ENCODE measurements around the gene PLEKHH2.

DNA sequence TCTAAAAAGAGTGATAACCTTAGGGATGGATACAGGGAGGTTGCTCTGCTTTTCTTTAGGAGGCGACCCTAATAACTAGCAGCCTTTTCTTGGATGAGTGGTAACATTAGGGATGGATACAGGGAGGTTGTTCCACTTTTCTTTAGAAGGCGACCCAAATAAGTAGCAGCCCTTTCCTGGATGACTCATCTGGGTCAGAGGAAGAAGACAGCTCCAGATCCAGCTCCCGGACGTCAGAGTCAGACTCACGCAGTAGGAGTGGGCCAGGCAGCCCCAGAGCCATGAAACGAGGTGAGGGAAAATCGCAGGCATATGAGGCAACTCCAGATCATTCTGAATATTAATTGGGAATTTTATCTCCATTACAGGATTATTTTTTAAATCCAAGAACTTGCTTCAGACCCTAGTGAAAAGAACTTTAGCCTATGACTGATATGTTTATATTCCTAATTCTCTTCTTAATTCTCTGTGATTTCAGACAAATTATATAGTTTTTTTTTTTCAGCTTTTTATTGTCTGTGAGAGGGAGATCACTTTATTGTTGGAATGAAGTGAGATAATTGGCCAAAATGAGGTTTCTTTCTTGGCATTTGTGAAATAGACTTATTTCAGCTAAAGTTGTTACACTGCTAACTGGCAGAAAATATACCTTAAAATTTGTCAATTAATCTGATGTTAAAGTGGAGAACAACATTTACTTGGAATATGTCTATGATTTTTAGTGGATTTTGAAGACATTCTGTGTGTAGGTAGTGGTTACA is 70.4 kb downstream of the PLEKHH2 start:
- TF ChIP-seq, protein P1, sequence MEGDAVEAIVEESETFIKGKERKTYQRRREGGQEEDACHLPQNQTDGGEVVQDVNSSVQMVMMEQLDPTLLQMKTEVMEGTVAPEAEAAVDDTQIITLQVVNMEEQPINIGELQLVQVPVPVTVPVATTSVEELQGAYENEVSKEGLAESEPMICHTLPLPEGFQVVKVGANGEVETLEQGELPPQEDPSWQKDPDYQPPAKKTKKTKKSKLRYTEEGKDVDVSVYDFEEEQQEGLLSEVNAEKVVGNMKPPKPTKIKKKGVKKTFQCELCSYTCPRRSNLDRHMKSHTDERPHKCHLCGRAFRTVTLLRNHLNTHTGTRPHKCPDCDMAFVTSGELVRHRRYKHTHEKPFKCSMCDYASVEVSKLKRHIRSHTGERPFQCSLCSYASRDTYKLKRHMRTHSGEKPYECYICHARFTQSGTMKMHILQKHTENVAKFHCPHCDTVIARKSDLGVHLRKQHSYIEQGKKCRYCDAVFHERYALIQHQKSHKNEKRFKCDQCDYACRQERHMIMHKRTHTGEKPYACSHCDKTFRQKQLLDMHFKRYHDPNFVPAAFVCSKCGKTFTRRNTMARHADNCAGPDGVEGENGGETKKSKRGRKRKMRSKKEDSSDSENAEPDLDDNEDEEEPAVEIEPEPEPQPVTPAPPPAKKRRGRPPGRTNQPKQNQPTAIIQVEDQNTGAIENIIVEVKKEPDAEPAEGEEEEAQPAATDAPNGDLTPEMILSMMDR (IDR thresholded peaks at IDR 0.05): no peak
- no peak for TF ChIP-seq EP300 (IDR thresholded peaks at IDR 0.05)

All from gastroesophageal sphincter (tissue), 3 donors.